ENCODE results near the gene CREB5.

GRCh38 chr7:28749638-28750037 is 337.3 kb downstream of the CREB5 start:
- no peak for TF ChIP-seq CTCF (conservative IDR thresholded peaks at IDR 0.05; ENCODE audit: low read length)
- no peak for TF ChIP-seq EZH2phosphoT487 (IDR thresholded peaks at IDR 0.05; ENCODE audit: borderline replicate concordance)

Measured in Loucy (cell line).